ENCODE measurements around the gene PGAM2.
"Not testable (repeated sequence)": the region's sequence is repeated elsewhere in the genome, so short reads cannot be mapped to it uniquely, and the experiment has no call there.

The PGAM2 gene

DNA sequence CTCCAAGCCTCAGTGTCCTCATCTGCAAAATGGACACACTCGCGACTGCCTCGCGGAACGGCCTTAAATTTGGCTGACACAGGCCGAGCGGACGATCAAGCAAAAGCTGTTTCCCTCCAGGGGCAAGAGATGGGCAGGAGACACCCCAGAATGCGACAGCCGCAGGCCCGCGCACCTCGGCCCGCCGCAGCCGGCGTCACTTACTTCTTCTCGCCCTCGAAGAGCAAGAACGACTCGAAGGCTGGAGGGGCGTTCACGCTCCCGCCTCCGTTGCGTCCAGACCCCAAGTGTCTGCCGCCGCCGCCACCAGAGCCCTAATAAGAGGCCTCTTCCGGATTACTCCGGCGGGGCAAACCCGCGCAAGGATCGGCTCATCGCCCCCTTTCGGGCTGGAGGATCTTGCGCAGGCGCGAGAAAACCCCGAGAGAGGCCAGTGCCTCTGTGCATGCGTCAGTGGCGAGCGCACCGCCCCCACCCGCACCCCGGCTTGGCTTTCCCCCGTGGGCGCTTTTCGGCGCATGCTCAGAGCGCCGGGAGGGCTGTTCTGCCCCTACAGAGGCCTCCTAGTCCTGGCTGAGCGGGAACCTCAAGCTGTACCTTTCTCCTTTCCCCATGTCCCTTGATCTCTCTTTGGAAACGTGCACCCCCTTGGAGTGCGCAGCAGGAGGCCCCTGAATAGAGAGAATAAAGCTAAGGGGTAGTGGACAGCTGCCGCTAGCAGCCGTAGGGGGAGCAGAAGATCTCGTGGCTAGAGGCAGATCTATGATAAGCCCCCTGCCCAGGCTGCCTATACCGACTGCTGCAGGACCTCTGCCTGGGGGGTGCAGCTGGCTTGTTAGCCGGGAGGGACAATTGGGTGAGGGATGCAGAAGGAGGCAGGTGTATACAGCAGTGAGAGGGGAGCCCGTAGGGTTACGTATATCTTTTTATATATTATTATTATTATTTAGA lies 46.2 kb downstream of the PGAM2 start:
- not testable (repeated sequence) for H4K91ac ChIP-seq (ENCODE audit: low read length); H2BK15ac ChIP-seq (ENCODE audit: low read depth, poor library complexity, severe bottlenecking); H3K4me1 ChIP-seq (ENCODE audit: control insufficient read depth, insufficient read depth, low read depth, low read length); H2BK120ac ChIP-seq (ENCODE audit: low read depth, low read length); H3K9me3 ChIP-seq (ENCODE audit: control insufficient read depth, low read length); H3K79me1 ChIP-seq (replicated peaks; ENCODE audit: low read length, poor library complexity, severe bottlenecking); H3K27me3 ChIP-seq (ENCODE audit: control insufficient read depth in 1 of 2, insufficient read depth in 1 of 2, low read length in 2 of 2); H3K36me3 ChIP-seq (ENCODE audit: control insufficient read depth in 1 of 2, insufficient read depth in 2 of 2, low read depth in 1 of 2, low read length in 2 of 2); H2BK12ac ChIP-seq (ENCODE audit: low read length in 2 of 2); H3K23ac ChIP-seq (ENCODE audit: low read length in 2 of 2); H2BK5ac ChIP-seq (ENCODE audit: low read depth, low read length, poor library complexity, severe bottlenecking); H3K27ac ChIP-seq (ENCODE audit: low read length, poor library complexity, severe bottlenecking); H2AK5ac ChIP-seq (ENCODE audit: low read length, severe bottlenecking)
- Histone ChIP-seq H2AFZ (ENCODE audit: low read depth, low read length) (peak overlapping the region; percentile 81), H4K8ac (ENCODE audit: low read length) (peak overlapping the region; percentile 77), H3K4me2 (ENCODE audit: low read length, poor library complexity, severe bottlenecking) (peak overlapping the region; percentile 58), H3K14ac (ENCODE audit: low read length in 2 of 2) (peak overlapping the region in 1 of 2 experiments; percentile 32), H3K18ac (ENCODE audit: low read depth in 1 of 2, low read length in 2 of 2) (peak overlapping the region; percentile 43 to 90), H3K4ac (ENCODE audit: low read depth in 1 of 2, low read length in 2 of 2) (peak overlapping the region in 1 of 2 experiments; percentile 28), H3K4me3 (ENCODE audit: insufficient read depth in 1 of 2, low read depth in 1 of 2, low read length in 2 of 2) (peak overlapping the region; percentile 81 to 87), H3K9ac (ENCODE audit: low read length) (peak overlapping the region; percentile 91)
- under 1% methylated on average over 44 of the region's 63 CpGs for WGBS
- peak; percentile 97 for DNase-seq

DNA sequence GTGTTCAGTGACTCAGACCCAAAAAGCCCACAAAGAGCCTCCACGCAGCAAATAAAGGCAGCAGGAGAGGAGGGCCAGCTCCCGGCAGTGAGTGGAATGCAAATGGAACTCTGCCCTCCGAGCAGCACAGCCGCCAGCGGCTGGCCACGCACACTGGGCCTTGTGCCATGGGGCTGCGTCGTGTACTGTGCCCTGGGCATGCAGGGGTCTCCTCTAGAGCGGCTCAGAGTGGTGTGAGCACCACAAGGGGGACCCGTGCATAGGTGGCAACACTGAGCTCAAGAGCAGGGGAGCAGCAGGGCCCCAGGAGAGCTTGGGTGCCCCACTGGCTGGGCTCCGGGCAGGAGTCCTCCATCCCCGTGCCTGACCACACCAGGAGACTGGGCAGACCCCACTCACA lies 50.3 kb downstream of the PGAM2 start:
- not testable (repeated sequence) for H4K8ac ChIP-seq (ENCODE audit: low read length); H3K36me3 ChIP-seq (ENCODE audit: control insufficient read depth in 1 of 2, insufficient read depth in 2 of 2, low read depth in 1 of 2, low read length in 2 of 2); H3K4me1 ChIP-seq (ENCODE audit: control insufficient read depth, insufficient read depth, low read depth, low read length); H3K27me3 ChIP-seq (ENCODE audit: control insufficient read depth in 1 of 2, insufficient read depth in 1 of 2, low read length in 2 of 2); H3K79me1 ChIP-seq (replicated peaks; ENCODE audit: low read length, poor library complexity, severe bottlenecking); H3K4me3 ChIP-seq (ENCODE audit: insufficient read depth in 1 of 2, low read depth in 1 of 2, low read length in 2 of 2); DNase-seq; H2BK5ac ChIP-seq (ENCODE audit: low read depth, low read length, poor library complexity, severe bottlenecking); H3K18ac ChIP-seq (ENCODE audit: low read depth in 1 of 2, low read length in 2 of 2); H3K23ac ChIP-seq (ENCODE audit: low read length in 2 of 2); H2AK5ac ChIP-seq (ENCODE audit: low read length, severe bottlenecking); H2BK120ac ChIP-seq (ENCODE audit: low read depth, low read length); H3K14ac ChIP-seq (ENCODE audit: low read length in 2 of 2); H3K4ac ChIP-seq (ENCODE audit: low read depth in 1 of 2, low read length in 2 of 2); H3K9me3 ChIP-seq (ENCODE audit: control insufficient read depth, low read length); H4K91ac ChIP-seq (ENCODE audit: low read length); H3K4me2 ChIP-seq (ENCODE audit: low read length, poor library complexity, severe bottlenecking); H3K9ac ChIP-seq (ENCODE audit: low read length); H2BK15ac ChIP-seq (ENCODE audit: low read depth, poor library complexity, severe bottlenecking); H2BK12ac ChIP-seq (ENCODE audit: low read length in 2 of 2); H2AFZ ChIP-seq (ENCODE audit: low read depth, low read length); H3K27ac ChIP-seq (ENCODE audit: low read length, poor library complexity, severe bottlenecking)
- 100% methylated on average over 8 of the region's 12 CpGs for WGBS
